Measurements from ENCODE around the gene HSPA9.

DNA sequence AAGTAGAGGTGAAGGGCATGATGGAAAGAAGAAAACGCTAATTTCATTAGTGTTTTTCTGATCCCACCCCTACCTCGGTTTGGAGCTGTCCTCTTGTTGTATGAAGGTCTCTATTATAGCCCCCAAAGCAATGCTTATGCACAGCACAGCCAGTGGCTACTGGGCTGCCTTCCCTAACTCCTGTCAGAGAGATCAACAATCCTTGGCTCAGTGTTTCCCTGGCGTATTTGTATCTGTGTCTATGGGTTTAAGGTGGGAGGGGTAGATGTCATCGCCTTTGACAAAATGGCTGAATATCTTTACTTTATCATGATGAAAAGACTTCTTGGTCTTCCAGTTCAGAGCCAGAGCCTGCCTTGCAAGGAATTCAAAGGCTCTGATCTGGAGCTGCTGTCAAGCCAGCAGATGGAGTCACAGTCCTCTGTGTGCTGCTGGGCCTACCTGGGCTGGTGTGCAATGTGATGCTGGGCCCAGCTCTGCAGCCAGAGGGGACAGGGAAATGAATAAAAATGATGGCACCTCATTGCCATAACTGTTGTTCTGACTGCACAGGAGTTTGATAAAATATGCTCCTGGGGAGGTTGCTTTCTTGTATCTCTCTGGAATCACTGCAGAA, 20.1 kb upstream of the HSPA9 start:
- TF ChIP-seq TAF1 (IDR thresholded peaks at IDR 0.05; ENCODE audit: borderline replicate concordance, insufficient read depth, low read length) (no peak), POLR2AphosphoS5 (IDR thresholded peaks at IDR 0.05; ENCODE audit: low read depth, low read length) (no peak), SIN3A (IDR thresholded peaks at IDR 0.05; ENCODE audit: borderline replicate concordance, insufficient read depth, low read length) (no peak), FOXP2 (optimal IDR thresholded peaks at IDR 0.05; ENCODE audit: borderline replicate concordance, extremely low read depth, extremely low read length, insufficient read depth) (no peak)
- TF ChIP-seq, protein P1, sequence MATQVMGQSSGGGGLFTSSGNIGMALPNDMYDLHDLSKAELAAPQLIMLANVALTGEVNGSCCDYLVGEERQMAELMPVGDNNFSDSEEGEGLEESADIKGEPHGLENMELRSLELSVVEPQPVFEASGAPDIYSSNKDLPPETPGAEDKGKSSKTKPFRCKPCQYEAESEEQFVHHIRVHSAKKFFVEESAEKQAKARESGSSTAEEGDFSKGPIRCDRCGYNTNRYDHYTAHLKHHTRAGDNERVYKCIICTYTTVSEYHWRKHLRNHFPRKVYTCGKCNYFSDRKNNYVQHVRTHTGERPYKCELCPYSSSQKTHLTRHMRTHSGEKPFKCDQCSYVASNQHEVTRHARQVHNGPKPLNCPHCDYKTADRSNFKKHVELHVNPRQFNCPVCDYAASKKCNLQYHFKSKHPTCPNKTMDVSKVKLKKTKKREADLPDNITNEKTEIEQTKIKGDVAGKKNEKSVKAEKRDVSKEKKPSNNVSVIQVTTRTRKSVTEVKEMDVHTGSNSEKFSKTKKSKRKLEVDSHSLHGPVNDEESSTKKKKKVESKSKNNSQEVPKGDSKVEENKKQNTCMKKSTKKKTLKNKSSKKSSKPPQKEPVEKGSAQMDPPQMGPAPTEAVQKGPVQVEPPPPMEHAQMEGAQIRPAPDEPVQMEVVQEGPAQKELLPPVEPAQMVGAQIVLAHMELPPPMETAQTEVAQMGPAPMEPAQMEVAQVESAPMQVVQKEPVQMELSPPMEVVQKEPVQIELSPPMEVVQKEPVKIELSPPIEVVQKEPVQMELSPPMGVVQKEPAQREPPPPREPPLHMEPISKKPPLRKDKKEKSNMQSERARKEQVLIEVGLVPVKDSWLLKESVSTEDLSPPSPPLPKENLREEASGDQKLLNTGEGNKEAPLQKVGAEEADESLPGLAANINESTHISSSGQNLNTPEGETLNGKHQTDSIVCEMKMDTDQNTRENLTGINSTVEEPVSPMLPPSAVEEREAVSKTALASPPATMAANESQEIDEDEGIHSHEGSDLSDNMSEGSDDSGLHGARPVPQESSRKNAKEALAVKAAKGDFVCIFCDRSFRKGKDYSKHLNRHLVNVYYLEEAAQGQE (IDR thresholded peaks at IDR 0.05; ENCODE audit: insufficient read depth in 1 of 2, low read depth in 2 of 2, low read length in 2 of 2) = no peak
